ENCODE data around the gene PATJ.

Gene PATJ

GRCh38 chr1:62025892-62026291 lies 283.6 kb downstream of the PATJ start:
- no peak for DNase-seq (ENCODE audit: insufficient read length, low spot score)
- TF ChIP-seq CTCF (IDR thresholded peaks at IDR 0.05; ENCODE audit: insufficient read depth, missing control alignments) = no peak
- no peak for FAIRE-seq

DNA sequence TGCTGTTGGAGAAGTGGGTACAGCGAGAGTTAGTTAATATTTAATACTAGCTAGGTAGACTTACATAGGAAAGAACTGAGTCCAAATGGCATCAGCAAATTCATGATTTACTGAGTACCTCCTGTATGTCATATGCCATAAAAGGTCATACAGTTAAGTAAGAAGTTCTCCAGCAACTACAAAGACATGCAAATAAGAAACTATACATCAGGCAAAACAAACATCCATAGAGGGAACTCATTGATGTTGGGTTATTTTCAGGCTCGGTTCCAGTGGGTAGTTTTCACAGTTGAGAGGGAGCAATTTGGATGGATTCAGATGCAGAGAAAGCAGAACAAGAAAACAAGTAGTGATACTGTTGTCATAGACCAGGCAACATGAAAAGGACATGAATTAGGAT lies 287.4 kb downstream of the PATJ start:
- FAIRE-seq (no peak), DNase-seq (ENCODE audit: insufficient read length, low spot score) (no peak)
- TF ChIP-seq CTCF (IDR thresholded peaks at IDR 0.05; ENCODE audit: insufficient read depth, missing control alignments) = no peak

- no peak for TF ChIP-seq CTCF (IDR thresholded peaks at IDR 0.05; ENCODE audit: insufficient read depth, missing control alignments)
- no peak for DNase-seq (ENCODE audit: insufficient read length, low spot score)
- no peak for FAIRE-seq
Observed at GRCh38 chr1:62034790-62035189, 292.5 kb downstream of the PATJ start.

- FAIRE-seq (no peak), DNase-seq (ENCODE audit: insufficient read length, low spot score) (no peak)
- TF ChIP-seq CTCF (IDR thresholded peaks at IDR 0.05; ENCODE audit: insufficient read depth, missing control alignments) = no peak
Observed at GRCh38 chr1:62037274-62037673, 295.0 kb downstream of the PATJ start.

DNA sequence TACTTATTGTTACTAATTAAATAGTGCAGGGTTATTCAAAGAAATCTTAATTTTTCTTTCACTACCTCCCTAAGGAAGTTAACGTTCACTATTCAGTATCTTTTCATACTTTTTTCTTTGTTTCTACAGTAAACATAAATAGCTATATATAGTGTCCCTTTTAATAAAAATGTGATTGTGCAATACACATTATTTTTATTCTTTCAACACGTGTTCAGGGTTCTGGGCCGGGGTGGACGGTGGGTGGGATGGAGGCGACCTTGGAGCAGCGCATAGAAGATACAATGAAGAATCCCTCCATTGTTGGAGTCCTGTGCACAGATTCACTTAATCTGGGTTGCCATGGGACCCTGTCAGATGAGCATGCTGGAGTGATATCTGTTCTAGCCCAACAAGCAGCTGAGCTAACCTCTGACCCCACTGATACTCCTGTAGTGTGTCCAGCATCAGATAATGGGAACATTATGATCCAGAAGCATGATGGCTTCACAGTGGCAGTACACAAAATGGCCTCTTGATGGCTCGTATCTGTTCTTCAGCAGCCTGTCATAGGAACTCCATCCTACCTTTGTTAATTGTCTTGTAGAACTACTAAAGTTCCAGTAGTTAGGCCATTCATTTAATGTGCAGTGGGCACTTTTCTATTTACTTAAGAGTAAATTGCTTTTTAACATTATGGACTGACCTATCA lies 296.5 kb downstream of the PATJ start:
- TF ChIP-seq CTCF (IDR thresholded peaks at IDR 0.05; ENCODE audit: insufficient read depth, missing control alignments) = no peak
- FAIRE-seq (peak; percentile 25), DNase-seq (ENCODE audit: insufficient read length, low spot score) (no peak)

GRCh38 chr1:62040450-62040849 lies 298.2 kb downstream of the PATJ start:
- no peak for DNase-seq (ENCODE audit: insufficient read length, low spot score)
- no peak for FAIRE-seq
- no peak for TF ChIP-seq CTCF (IDR thresholded peaks at IDR 0.05; ENCODE audit: insufficient read depth, missing control alignments)

- FAIRE-seq (no peak), DNase-seq (ENCODE audit: insufficient read length, low spot score) (no peak)
- no peak for TF ChIP-seq CTCF (IDR thresholded peaks at IDR 0.05; ENCODE audit: insufficient read depth, missing control alignments)
Observed at GRCh38 chr1:62040973-62041372, 298.7 kb downstream of the PATJ start.
